Hepatocyte (in vitro differentiated cells): Measurements from ENCODE around the gene MAT2B. TPM values are rescaled to one million over a fixed set of nuclear protein-coding genes. Genes with fewer than 3 reads are reported as not detected.
A peak's percentile ranks its signal among the peaks of the same experiment; 100 is the strongest.

Experiments
- DNase-seq: peaks from one replicate; pipeline ENCODE4 v3.0.0-alpha.2; 2016; ENCODE audit warnings: low spot score
- H2AFZ ChIP-seq: fragments of 200-600 bp; sonication (generic); 2 replicates; pipeline ENCODE4 v1.6.0; 2016; ENCODE audit warnings: antibody characterized with exemption, mild to moderate bottlenecking
- H3K27ac ChIP-seq: fragments of 200-600 bp; sonication (generic); 2 replicates; pipeline ENCODE4 v1.5.1; 2016; ENCODE audit warnings: mild to moderate bottlenecking
- H3K27me3 ChIP-seq: fragments of 200-600 bp; sonication (generic); 2 replicates; pipeline ENCODE4 v1.6.1; 2016
- H3K36me3 ChIP-seq: fragments of 200-600 bp; sonication (generic); replicated peaks from 2 replicates; pipeline ENCODE4 v1.5.1; 2016; ENCODE audit warnings: low read depth; ENCODE audit not compliant: insufficient read depth
- H3K4me1 ChIP-seq: fragments of 200-600 bp; sonication (generic); 2 replicates; pipeline ENCODE4 v1.5.1; 2016; ENCODE audit warnings: mild to moderate bottlenecking, moderate library complexity; ENCODE audit not compliant: insufficient read depth
- H3K4me2 ChIP-seq: fragments of 200-600 bp; sonication (generic); 2 replicates; pipeline ENCODE4 v1.6.0; 2016
- H3K4me3 ChIP-seq: fragments of 200-600 bp; sonication (generic); 2 replicates; pipeline ENCODE4 v1.5.1; 2016; ENCODE audit warnings: mild to moderate bottlenecking
- H3K79me2 ChIP-seq: fragments of 200-600 bp; sonication (generic); 2 replicates; pipeline ENCODE4 v1.6.0; 2017; ENCODE audit warnings: mild to moderate bottlenecking
- H3K9me2 ChIP-seq: fragments of 200-600 bp; sonication (generic); replicated peaks from 2 replicates; pipeline ENCODE4 v1.6.0; 2017; ENCODE audit warnings: mild to moderate bottlenecking; ENCODE audit not compliant: insufficient read depth
- H3K9me3 ChIP-seq: fragments of 200-600 bp; sonication (generic); 2 replicates; pipeline ENCODE4 v1.5.1; 2016; ENCODE audit warnings: low read depth, mild to moderate bottlenecking
- H4K20me1 ChIP-seq: fragments of 200-600 bp; sonication (generic); 2 replicates; pipeline ENCODE4 v1.6.0; 2016; ENCODE audit warnings: mild to moderate bottlenecking; ENCODE audit not compliant: insufficient read depth, poor library complexity, severe bottlenecking
- CTCF ChIP-seq: fragments of 200-600 bp; sonication (generic); IDR thresholded peaks from 2 replicates; pipeline ENCODE4 v1.5.1; 2016; ENCODE audit warnings: antibody characterized with exemption, mild to moderate bottlenecking; ENCODE audit not compliant: poor library complexity
- EZH2 ChIP-seq: fragments of 200-600 bp; sonication (generic); IDR thresholded peaks from 2 replicates; pipeline ENCODE4 v1.6.1; 2016; ENCODE audit warnings: antibody characterized with exemption, mild to moderate bottlenecking, borderline replicate concordance
- EZH2phosphoT487 ChIP-seq: fragments of 200-600 bp; sonication (generic); IDR thresholded peaks from one replicate; pipeline ENCODE4 v1.6.1; 2018; ENCODE audit warnings: antibody characterized with exemption, mild to moderate bottlenecking, low read depth, moderate library complexity; ENCODE audit not compliant: unreplicated experiment, severe bottlenecking
- WGBS: methylation state at CpG from one replicate; pipeline ENCODE4 v1.1.6; 2016; ENCODE audit warnings: low lambda C conversion rate; ENCODE audit errors: missing lambda C conversion rate; 5-methylcytosine and 5-hydroxymethylcytosine counted together
- polyA plus RNA-seq: library from polyadenylated mRNA; unstranded; fragments of >200 nt; fragmentation: Nextera tagmentation; extraction: Ambion mirVana; gene quantifications from 2 replicates; pipeline ENCODE4 v1.2.1, GENCODE V29; 2016
- total RNA-seq: library from RNA; depleted of rRNA; stranded (reverse); fragments of >200 nt; gene quantifications from 2 replicates; pipeline ENCODE4 v1.2.3, GENCODE V29; 2014

Gene MAT2B
- total and polyA plus RNA-seq, 2 experiments from 2014 or later: 65.4 to 73.8 TPM

- Histone ChIP-seq H3K9me3 (no peaks in the 10 kb centered on the region), H2AFZ (no peak overlapping the region), H3K4me2 (no peak overlapping the region), H3K9me2 (no peaks in the 10 kb centered on the region), H3K4me1 (peaks cover 4% of the 10 kb centered on the region), H3K27me3 (peaks cover 35% of the 10 kb centered on the region), H3K4me3 (no peak overlapping the region), H4K20me1 (no peaks in the 10 kb centered on the region), H3K27ac (no peak overlapping the region), H3K36me3 (no peaks in the 10 kb centered on the region), H3K79me2 (no peaks in the 10 kb centered on the region)
- no peak for DNase-seq
- TF ChIP-seq CTCF: no peak
- TF ChIP-seq EZH2phosphoT487: no peak
- TF ChIP-seq EZH2: no peak
- whole genome bisulfite sequencing: 68% methylated on average over 1 of the region's 1 CpG
Observed at GRCh38 chr5:163563112-163563511, 57.7 kb downstream of the MAT2B start.

- DNase-seq: no peak
- TF ChIP-seq EZH2: no peak
- no peak for TF ChIP-seq EZH2phosphoT487
- TF ChIP-seq CTCF: no peak
- H3K27me3 ChIP-seq: peaks cover 37% of the 10 kb centered on the region
- no peaks in the 10 kb centered on the region for H3K79me2 ChIP-seq
- H3K4me1 ChIP-seq: peaks cover 4% of the 10 kb centered on the region
- no peak overlapping the region for H3K27ac ChIP-seq
- H4K20me1 ChIP-seq: no peaks in the 10 kb centered on the region
- no peaks in the 10 kb centered on the region for H3K9me2 ChIP-seq
- H2AFZ ChIP-seq: no peak overlapping the region
- no peak overlapping the region for H3K4me3 ChIP-seq
- 41% methylated on average over 3 of the region's 3 CpGs for WGBS
- H3K4me2 ChIP-seq: no peak overlapping the region
- no peaks in the 10 kb centered on the region for H3K9me3 ChIP-seq
- H3K36me3 ChIP-seq: no peaks in the 10 kb centered on the region
Observed at GRCh38 chr5:163563880-163564279, 58.5 kb downstream of the MAT2B start.

GRCh38 chr5:163564321-163564938, 59.0 kb downstream of the MAT2B start:
- Histone ChIP-seq H3K4me1 (peaks cover 4% of the 10 kb centered on the region), H3K4me3 (no peak overlapping the region), H3K36me3 (no peaks in the 10 kb centered on the region), H3K27me3 (peaks cover 37% of the 10 kb centered on the region), H3K9me2 (no peaks in the 10 kb centered on the region), H4K20me1 (no peaks in the 10 kb centered on the region), H3K9me3 (no peaks in the 10 kb centered on the region), H3K4me2 (no peak overlapping the region), H3K27ac (no peak overlapping the region), H2AFZ (no peak overlapping the region), H3K79me2 (no peaks in the 10 kb centered on the region)
- DNase-seq: peak; percentile 78
- 16% methylated on average over 7 of the region's 7 CpGs for WGBS
- TF ChIP-seq CTCF: peak; percentile 92
- no peak for TF ChIP-seq EZH2phosphoT487
